HG03280 (cell line): ENCODE measurements around the gene DNAJC15.

Source experiments
- ATAC-seq: cut with Tn5 transposase; IDR thresholded peaks from one replicate; pipeline ENCODE4 v1.9.1; 2021; ENCODE audit warnings: mild to moderate bottlenecking, moderate library complexity; ENCODE audit not compliant: unreplicated experiment

Gene DNAJC15

GRCh38 chr13:43150369-43151207 is 127.2 kb downstream of the DNAJC15 start:
- ATAC-seq = no peak

GRCh38 chr13:43153436-43154090 is 130.2 kb downstream of the DNAJC15 start:
- no peak for ATAC-seq

- no peak for ATAC-seq
Measured at GRCh38 chr13:43154156-43154651, 130.8 kb downstream of the DNAJC15 start.

GRCh38 chr13:43154839-43155238 is 131.5 kb downstream of the DNAJC15 start:
- no peak for ATAC-seq

GRCh38 chr13:43156916-43157315 is 133.5 kb downstream of the DNAJC15 start:
- no peak for ATAC-seq

GRCh38 chr13:43157796-43158195 is 134.4 kb downstream of the DNAJC15 start:
- no peak for ATAC-seq

GRCh38 chr13:43158516-43158915 is 135.1 kb downstream of the DNAJC15 start:
- no peak for ATAC-seq

GRCh38 chr13:43159026-43159461 is 135.7 kb downstream of the DNAJC15 start:
- no peak for ATAC-seq
